ENCODE results near the gene SLC47A1.

GRCh38 chr17:19494961-19495806 is 38.5 kb upstream of the SLC47A1 start:
- no peak for TF ChIP-seq TAF1 (IDR thresholded peaks at IDR 0.05; ENCODE audit: borderline replicate concordance, low read depth, low read length)
- no peak for TF ChIP-seq POLR2A (IDR thresholded peaks at IDR 0.05; ENCODE audit: low read depth, low read length)
- no peak for TF ChIP-seq POLR2AphosphoS5 (IDR thresholded peaks at IDR 0.05; ENCODE audit: low read depth, low read length)
